ENCODE data around the gene SARDH. TPM values are rescaled to one million over a fixed set of nuclear protein-coding genes. Genes with fewer than 3 reads are reported as not detected.

The SARDH gene
- total and polyA plus RNA-seq, 8 donors = 3.9 to 13.9 (median 9.9) TPM

DNA sequence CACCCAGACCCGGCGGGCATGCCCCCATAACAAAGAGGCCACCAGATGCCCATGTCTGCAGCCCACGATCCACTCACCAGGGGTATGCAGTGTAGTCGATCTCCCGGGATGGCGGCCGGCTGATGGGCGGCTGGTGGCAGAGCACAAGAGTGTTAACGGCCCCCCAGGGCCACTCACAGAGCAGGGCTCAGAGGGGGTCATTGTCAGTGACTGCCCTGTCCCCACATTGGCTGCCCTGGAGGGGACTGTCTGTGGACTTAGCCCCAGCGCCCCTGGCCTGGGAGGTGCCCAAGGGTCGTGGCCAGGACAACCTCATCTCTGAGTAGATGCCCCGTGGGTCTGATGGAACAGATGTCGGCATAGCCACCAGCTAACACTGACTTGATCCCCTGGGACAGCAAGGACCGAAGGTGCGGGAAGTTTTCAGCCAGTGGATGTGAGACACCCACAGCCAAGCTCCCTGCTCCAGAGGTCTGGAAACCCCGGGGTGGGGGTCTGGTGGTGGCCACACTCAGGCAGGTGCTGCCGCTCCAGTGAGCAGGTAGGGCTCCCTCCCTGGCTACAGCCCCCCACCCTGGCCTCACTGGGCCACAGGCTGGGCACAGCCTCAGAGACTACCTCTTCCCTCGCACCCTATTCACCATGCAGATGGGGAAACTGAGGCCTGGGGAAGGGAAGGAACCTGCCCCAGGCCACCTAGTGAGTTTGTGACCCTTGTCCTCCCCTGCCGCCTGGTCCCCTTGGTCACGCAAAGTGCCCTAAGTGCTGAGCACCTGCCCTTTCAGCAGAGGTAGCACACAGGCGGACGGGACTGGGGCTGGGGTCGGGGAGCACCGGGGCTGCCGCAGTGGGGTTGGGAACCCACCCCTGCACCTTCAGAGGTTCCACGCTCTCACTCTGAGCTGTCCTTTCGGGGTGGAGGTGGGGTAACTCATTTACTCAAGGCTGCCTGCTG, 38.1 kb upstream of the SARDH start:
- no peak for ATAC-seq
- TF ChIP-seq, protein P1, sequence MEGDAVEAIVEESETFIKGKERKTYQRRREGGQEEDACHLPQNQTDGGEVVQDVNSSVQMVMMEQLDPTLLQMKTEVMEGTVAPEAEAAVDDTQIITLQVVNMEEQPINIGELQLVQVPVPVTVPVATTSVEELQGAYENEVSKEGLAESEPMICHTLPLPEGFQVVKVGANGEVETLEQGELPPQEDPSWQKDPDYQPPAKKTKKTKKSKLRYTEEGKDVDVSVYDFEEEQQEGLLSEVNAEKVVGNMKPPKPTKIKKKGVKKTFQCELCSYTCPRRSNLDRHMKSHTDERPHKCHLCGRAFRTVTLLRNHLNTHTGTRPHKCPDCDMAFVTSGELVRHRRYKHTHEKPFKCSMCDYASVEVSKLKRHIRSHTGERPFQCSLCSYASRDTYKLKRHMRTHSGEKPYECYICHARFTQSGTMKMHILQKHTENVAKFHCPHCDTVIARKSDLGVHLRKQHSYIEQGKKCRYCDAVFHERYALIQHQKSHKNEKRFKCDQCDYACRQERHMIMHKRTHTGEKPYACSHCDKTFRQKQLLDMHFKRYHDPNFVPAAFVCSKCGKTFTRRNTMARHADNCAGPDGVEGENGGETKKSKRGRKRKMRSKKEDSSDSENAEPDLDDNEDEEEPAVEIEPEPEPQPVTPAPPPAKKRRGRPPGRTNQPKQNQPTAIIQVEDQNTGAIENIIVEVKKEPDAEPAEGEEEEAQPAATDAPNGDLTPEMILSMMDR (IDR thresholded peaks at IDR 0.05) = no peak
- Histone ChIP-seq H3K4me3 (no peak overlapping the region), H3K4me1 (no peaks in the 10 kb centered on the region), H3K36me3 (peaks cover 0 to 72% of the 10 kb centered on the region in 2 donors), H3K27me3 (no peaks in the 10 kb centered on the region), H3K27ac (no peak overlapping the region), H3K9me3 (peaks cover 0 to 15% of the 10 kb centered on the region in 2 donors)
- peak in 2 of 4 donors; percentile 27 to 73 for DNase-seq
- intact Hi-C loops (cut with DNase I) = no loop called here

GRCh38 chr9:133775291-133775690, 37.1 kb upstream of the SARDH start:
- Histone ChIP-seq H3K4me3 (no peak overlapping the region), H3K27ac (no peak overlapping the region), H3K36me3 (peaks cover 0 to 81% of the 10 kb centered on the region in 2 donors), H3K9me3 (peaks cover 0 to 15% of the 10 kb centered on the region in 2 donors), H3K4me1 (no peaks in the 10 kb centered on the region), H3K27me3 (no peaks in the 10 kb centered on the region)
- intact Hi-C loops (cut with DNase I) = no loop called here
- TF ChIP-seq, protein P1 (IDR thresholded peaks at IDR 0.05) = no peak
- no peak for ATAC-seq
- no peak for DNase-seq

- peak in 2 of 4 donors; percentile 32 to 66 for DNase-seq
- H3K4me1 ChIP-seq = no peaks in the 10 kb centered on the region
- TF ChIP-seq, protein P1 (IDR thresholded peaks at IDR 0.05) = no peak
- H3K9me3 ChIP-seq = peaks cover 0 to 15% of the 10 kb centered on the region in 2 donors
- no peak overlapping the region for H3K27ac ChIP-seq
- no peaks in the 10 kb centered on the region for H3K27me3 ChIP-seq
- H3K36me3 ChIP-seq = peaks cover 0 to 81% of the 10 kb centered on the region in 2 donors
- ATAC-seq = no peak
- no peak overlapping the region for H3K4me3 ChIP-seq
- intact Hi-C loops (cut with DNase I) = no loop called here
Measured at GRCh38 chr9:133774799-133775198, 36.6 kb upstream of the SARDH start.

GRCh38 chr9:133773889-133774655, 35.9 kb upstream of the SARDH start:
- TF ChIP-seq, protein P1 (IDR thresholded peaks at IDR 0.05) = no peak
- Histone ChIP-seq H3K4me1 (no peaks in the 10 kb centered on the region), H3K9me3 (peaks cover 0 to 15% of the 10 kb centered on the region in 2 donors), H3K27me3 (no peaks in the 10 kb centered on the region), H3K4me3 (no peak overlapping the region), H3K36me3 (peaks cover 0 to 81% of the 10 kb centered on the region in 2 donors), H3K27ac (no peak overlapping the region)
- no peak for ATAC-seq
- intact Hi-C loops (cut with DNase I) = no loop called here
- no peak for DNase-seq

- H3K27me3 ChIP-seq = no peaks in the 10 kb centered on the region
- intact Hi-C loops (cut with DNase I) = no loop called here
- H3K9me3 ChIP-seq = peaks cover 0 to 19% of the 10 kb centered on the region in 2 donors
- TF ChIP-seq, protein P1 (IDR thresholded peaks at IDR 0.05) = no peak
- ATAC-seq (no peak), DNase-seq (no peak)
- H3K4me1 ChIP-seq = no peaks in the 10 kb centered on the region
- no peak overlapping the region for H3K4me3 ChIP-seq
- H3K27ac ChIP-seq = no peak overlapping the region
- peaks cover 0 to 85% of the 10 kb centered on the region in 2 donors for H3K36me3 ChIP-seq
Measured at GRCh38 chr9:133772581-133772980, 34.4 kb upstream of the SARDH start.
